ENCODE data around the gene PSMD10.

DNA sequence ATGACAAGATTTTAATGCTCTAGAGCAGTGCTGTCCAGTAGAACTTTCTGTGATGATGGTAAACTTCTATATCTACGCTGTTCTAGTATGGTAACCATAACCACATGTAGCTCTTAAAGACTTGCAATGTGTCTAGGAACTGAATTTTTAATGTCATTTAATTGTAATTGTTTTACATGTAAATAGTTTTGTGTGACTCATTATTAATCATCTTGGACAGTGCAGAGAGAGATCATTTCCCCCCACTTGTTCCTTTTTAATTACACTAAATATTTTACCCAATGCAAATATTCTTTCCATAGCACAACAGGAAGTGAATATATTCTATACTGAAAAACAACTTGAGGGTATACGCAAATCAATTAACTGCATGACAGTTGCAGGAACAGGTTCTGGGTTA is 6.0 kb upstream of the PSMD10 start:
- TF ChIP-seq, protein P1, sequence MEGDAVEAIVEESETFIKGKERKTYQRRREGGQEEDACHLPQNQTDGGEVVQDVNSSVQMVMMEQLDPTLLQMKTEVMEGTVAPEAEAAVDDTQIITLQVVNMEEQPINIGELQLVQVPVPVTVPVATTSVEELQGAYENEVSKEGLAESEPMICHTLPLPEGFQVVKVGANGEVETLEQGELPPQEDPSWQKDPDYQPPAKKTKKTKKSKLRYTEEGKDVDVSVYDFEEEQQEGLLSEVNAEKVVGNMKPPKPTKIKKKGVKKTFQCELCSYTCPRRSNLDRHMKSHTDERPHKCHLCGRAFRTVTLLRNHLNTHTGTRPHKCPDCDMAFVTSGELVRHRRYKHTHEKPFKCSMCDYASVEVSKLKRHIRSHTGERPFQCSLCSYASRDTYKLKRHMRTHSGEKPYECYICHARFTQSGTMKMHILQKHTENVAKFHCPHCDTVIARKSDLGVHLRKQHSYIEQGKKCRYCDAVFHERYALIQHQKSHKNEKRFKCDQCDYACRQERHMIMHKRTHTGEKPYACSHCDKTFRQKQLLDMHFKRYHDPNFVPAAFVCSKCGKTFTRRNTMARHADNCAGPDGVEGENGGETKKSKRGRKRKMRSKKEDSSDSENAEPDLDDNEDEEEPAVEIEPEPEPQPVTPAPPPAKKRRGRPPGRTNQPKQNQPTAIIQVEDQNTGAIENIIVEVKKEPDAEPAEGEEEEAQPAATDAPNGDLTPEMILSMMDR (IDR thresholded peaks at IDR 0.05; ENCODE audit: insufficient read depth, low read depth, low read length): no peak
- TF ChIP-seq EZH2 (IDR thresholded peaks at IDR 0.05; ENCODE audit: insufficient read depth, low read length): no peak

Measured in astrocyte (in vitro differentiated cells and primary cell).